Esophagus squamous epithelium (tissue), 4 donors: Measurements from ENCODE around the gene MAMDC2.

ENCODE experiments used
- CTCF ChIP-seq, 6 experiments: fragments of 450-650 bp in 4 of 6; fragments of 200-600 bp in 2 of 6; sonication (generic) in 2 of 6; IDR thresholded peaks; one replicate each; pipeline ENCODE4 v1.5.1; 2016 to 2019; ENCODE audit warnings: antibody characterized with exemption in 6 of 6, mild to moderate bottlenecking in 4 of 6, moderate library complexity in 4 of 6
- POLR2A ChIP-seq, 4 donors: fragments of 450-650 bp; IDR thresholded peaks; one replicate each; pipeline ENCODE4 v1.6.1; 2017; ENCODE audit warnings: antibody characterized with exemption in 4 of 4, mild to moderate bottlenecking in 4 of 4, moderate library complexity in 3 of 4

DNA sequence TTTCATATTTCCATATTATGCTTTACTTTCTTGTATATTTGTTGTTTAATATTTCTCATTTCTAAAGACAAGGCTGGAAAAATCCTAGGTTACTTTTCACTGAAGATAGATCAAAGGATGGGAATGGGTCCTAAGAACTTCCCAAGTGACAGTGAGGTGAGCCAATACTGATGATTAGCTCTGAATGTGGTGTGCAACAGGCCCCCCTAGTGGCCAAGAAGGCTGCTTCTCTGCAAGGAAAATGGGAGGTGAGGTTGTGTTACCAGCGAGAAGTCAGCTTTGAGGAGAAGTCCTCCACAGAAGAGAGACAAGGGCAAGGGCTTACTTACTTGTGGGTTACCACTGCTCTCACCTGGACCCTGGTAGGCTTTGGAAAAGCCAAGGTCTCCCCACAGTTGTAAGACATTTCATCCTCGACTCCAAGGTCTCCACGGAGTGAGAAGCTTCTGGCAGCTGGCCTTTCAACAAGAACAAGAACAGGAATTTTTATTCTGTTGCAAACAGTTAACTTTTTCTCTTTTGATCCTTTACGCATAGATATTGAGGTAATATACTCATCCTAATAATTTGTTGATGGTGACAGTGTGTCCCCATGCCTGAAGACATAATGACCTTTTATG, 69.9 kb downstream of the MAMDC2 start:
- TF ChIP-seq CTCF (IDR thresholded peaks at IDR 0.05): peak; percentile 35 to 82 (median 74)
- TF ChIP-seq POLR2A (IDR thresholded peaks at IDR 0.05): no peak
